DMS153 (cell line): ENCODE results near the gene GDAP2.
A peak's percentile ranks its signal among the peaks of the same experiment; 100 is the strongest.

Experiments used
- DNase-seq: peaks from one replicate; lab custom pipeline; 2025; lab: John Stamatoyannopoulos, UW

GDAP2 gene

DNA sequence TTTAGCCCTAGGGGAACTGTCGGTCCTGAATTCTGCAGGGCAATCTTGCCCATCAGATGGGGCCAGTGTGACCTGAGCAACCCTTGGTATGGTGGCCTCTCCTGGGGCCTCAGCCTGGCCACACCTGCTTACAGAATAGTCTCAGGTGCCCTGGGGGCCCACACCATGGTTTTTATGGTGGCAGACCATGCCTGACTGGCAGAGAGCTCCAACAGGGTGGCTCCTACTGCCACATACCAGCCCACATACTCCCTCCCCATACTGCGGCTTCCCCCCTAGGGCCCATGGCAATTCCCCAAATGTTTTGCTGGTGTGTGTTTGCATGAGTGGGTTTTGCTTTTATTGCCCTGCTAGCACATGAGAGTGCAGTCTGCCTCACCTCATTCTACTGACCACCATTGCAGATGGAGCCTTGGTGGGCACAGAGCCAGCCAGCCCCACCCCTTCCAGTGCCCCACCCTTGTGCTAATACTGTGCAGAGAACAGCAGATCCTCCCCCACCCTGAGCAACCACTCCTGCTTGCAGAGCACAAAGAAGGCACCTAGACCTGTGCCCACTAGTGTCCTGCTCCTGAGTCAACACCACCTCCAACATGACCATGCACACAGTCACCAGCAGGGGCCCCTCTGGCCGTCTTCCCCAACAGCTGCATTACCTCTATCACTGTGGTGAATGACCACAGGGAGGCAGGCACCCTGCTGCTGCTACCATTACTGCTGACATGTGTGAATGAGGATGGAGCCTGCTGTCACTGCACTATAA lies 86.8 kb downstream of the GDAP2 start:
- DNase-seq: no peak

DNA sequence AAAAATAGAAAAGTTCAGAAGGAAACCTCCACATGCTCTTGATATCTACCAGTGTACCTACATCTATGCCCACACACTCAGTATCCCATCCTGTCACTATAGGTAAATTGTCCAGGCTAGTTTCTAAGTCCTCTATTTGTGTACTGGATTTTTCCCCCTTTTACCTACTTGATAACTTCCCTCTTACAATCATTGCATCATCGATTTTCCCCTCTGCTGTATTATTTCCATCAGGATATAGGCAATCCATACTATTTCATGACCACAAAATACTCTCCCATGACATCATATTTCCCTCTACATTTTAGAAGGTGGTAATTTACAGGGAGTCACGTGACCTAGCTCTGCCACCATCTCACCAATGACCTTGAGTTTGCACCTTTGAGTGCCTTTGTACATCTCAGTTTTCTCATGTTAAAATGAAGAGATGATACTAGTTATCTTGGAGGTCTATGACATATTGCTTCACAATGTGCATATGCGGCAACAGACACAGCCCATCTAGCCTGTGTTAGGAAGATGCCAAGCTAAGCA lies 88.2 kb downstream of the GDAP2 start:
- no peak for DNase-seq

- DNase-seq: no peak
Measured at GRCh38 chr1:117838911-117839310, 90.5 kb downstream of the GDAP2 start.

GRCh38 chr1:117836069-117836468 lies 93.4 kb downstream of the GDAP2 start:
- DNase-seq: no peak

GRCh38 chr1:117834416-117834815 lies 95.0 kb downstream of the GDAP2 start:
- DNase-seq: no peak

GRCh38 chr1:117832453-117832852 lies 97.0 kb downstream of the GDAP2 start:
- DNase-seq: no peak

GRCh38 chr1:117830222-117830621 lies 99.2 kb downstream of the GDAP2 start:
- no peak for DNase-seq

DNA sequence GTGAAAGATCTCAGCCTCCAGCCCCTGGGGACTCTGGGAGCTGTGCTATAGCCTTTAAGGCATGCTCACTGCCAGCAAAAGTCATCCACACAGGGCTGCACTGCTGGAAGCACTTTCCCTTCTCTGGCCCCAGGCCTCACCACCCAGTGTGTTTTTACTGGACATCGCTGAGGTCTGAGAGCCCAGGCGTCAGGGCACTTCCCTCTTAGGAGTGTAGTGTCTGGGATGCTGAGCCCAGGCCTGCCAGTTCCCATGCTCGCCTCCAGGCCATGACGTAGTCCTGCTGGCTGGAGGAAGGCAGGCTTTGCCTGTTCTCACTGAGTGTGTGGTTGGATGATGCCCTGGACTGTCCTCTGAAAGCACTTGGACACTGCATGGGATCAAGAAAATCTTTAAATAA lies 101.2 kb downstream of the GDAP2 start:
- DNase-seq: no peak

- DNase-seq: no peak
Measured at GRCh38 chr1:117826540-117827078, 102.8 kb downstream of the GDAP2 start.

- no peak for DNase-seq
Measured at GRCh38 chr1:117826119-117826518, 103.3 kb downstream of the GDAP2 start.

GRCh38 chr1:117825414-117825813 lies 104.0 kb downstream of the GDAP2 start:
- DNase-seq: no peak

- DNase-seq: no peak
Measured at GRCh38 chr1:117824616-117825015, 104.8 kb downstream of the GDAP2 start.

- DNase-seq: peak; percentile 3
Measured at GRCh38 chr1:117821774-117822482, 107.5 kb downstream of the GDAP2 start.

DNA sequence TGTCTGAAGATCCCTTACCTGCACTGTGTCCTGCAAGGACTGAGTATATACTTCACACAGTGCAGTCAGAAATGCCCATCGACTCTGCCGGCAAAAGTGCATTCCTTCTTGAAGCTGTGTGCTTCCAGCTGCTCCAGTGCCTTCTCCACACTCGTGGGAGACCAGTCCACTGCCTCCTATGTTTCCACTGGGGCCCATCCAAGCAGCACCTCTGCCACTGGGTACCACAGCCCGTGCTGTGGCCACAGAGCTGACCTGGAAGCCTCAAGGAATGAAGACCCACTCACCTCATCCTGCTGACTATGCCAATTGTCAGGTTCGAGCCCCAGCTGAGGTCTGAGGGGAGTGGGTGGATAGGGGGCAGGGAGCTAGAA lies 108.1 kb downstream of the GDAP2 start:
- DNase-seq: no peak

DNA sequence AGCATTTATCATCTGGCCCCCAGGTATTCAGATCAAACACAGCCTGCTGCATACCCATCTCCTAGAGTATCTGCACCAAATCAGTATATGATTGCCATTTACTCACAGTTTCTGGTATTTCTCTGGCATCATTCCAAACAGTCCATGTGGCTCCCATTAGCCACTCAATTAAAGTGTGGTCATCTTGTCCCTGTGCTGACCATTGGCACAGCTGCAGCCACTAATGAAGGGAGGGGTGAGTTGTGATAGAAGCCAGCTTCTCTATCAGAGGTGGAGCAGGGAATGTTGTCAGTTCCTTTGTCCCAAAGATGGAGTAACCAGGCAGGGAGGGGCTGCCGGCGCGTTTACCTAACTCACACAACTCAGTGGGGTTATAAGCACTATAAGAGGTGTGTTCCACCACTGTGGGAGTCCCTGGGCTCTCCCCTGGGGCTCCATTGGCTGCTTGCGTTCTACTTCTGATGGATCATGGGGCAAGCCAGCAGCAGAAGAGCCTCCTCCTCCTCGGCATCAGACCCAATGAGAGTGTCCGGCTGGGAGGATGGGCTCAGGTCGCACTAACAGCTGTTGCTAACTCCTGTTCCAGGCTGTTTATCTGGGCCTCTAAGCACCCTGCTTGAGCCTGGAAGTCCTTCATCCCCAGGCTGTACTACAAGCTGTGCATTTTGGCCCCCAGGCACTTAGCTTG lies 108.6 kb downstream of the GDAP2 start:
- no peak for DNase-seq

- DNase-seq: no peak
Measured at GRCh38 chr1:117820096-117820495, 109.3 kb downstream of the GDAP2 start.

GRCh38 chr1:117819301-117819700 lies 110.1 kb downstream of the GDAP2 start:
- no peak for DNase-seq

DNA sequence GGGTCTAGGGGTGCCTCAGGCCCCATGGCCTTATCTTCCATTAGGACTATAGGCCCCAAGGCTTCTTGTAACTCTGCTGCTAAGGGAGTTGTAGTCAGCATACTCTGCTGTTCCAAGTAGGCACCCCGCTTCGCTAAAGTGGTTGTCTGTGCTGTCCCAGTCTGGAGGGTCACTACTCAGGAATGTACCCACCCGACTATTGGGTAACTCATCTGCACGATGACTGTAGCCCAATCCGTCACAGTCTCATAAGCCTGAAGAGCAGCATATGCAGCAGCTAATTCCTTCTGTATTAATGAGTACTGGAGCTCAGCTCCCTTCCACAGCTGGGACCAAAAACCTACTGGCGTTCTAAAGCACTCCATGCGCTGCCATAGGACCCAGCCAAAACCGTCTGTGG lies 111.0 kb downstream of the GDAP2 start:
- DNase-seq: no peak

DNA sequence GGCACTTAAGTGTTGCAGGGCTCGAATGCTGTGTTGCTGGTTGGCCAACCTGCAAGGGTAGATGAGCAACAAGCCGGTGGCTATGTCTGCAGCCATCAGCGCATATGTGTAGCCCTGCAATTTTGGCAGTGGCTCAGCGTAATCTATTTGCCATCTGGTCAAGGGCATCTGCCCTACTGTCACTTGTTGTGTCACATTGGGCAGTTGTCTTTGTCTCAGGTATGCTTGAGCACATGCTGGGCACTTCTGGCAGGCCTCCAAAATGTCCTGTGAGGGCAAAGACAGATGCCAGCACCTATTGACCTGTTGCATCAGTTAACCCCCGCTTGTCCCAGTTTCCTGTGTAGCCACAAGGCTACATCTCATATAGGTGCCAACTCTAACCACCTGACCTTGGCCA lies 111.8 kb downstream of the GDAP2 start:
- DNase-seq: no peak

GRCh38 chr1:117815926-117816325 lies 113.5 kb downstream of the GDAP2 start:
- no peak for DNase-seq

- DNase-seq: no peak
Measured at GRCh38 chr1:117814856-117815797, 114.3 kb downstream of the GDAP2 start.
